A549 (cell line): ENCODE results near the gene LUZP1.

Experiments
- CHD2 ChIP-seq: fragments of 150-350 bp; IDR thresholded peaks from 2 replicates; pipeline ENCODE4 v1.6.1; 2014; ENCODE audit warnings: low read length; ENCODE audit not compliant: partially characterized antibody
- CTCF ChIP-seq: fragments of >200 bp; sonication (Bioruptor Twin); formaldehyde crosslinking; IDR thresholded peaks from 3 replicates; pipeline ENCODE4 v1.5.1; 2016
- EP300 ChIP-seq, 2 experiments: fragments of >200 bp; sonication (Bioruptor Twin); formaldehyde crosslinking; IDR thresholded peaks; 2 replicates in 1 of 2; 3 replicates in 1 of 2; pipeline ENCODE4 v1.6.1; 2016 to 2017
- HOXA7 ChIP-seq: fragments of 250-450 bp; sonication (Bioruptor Pico); IDR thresholded peaks from 2 replicates; pipeline ENCODE4 v1.5.0; 2020; ENCODE audit warnings: mild to moderate bottlenecking, moderate library complexity
- MYC ChIP-seq: IDR thresholded peaks from 2 replicates; pipeline ENCODE4 v1.6.1; 2012; ENCODE audit warnings: mild to moderate bottlenecking, inconsistent platforms, low read length, improper control_type of control experiment, borderline replicate concordance
- POLR2A ChIP-seq: IDR thresholded peaks from 2 replicates; pipeline ENCODE4 v1.6.1; 2012; ENCODE audit warnings: mild to moderate bottlenecking, low read length
- RAD21 ChIP-seq, 2 experiments: fragments of >200 bp in 1 of 2; sonication (Bioruptor Twin) in 1 of 2; formaldehyde crosslinking in 1 of 2; IDR thresholded peaks in 1 of 2; conservative IDR thresholded peaks in 1 of 2; 2 replicates in 1 of 2; 3 replicates in 1 of 2; pipeline ENCODE4 v1.6.1; 2012 to 2018; ENCODE audit warnings: inconsistent platforms in 1 of 2
- REST ChIP-seq: fragments of 200-600 bp; sonication (generic); IDR thresholded peaks from 2 replicates; pipeline ENCODE4 v1.6.1; 2016; ENCODE audit warnings: antibody characterized with exemption, mild to moderate bottlenecking, moderate library complexity
- RFX5 ChIP-seq: fragments of 450-650 bp; IDR thresholded peaks from 2 replicates; pipeline ENCODE4 v1.7.1; 2014; ENCODE audit warnings: antibody characterized with exemption, mild to moderate bottlenecking, moderate library complexity
- SMC3 ChIP-seq: fragments of >200 bp; sonication (Bioruptor Twin); formaldehyde crosslinking; IDR thresholded peaks from 3 replicates; pipeline ENCODE4 v1.6.1; 2018; ENCODE audit warnings: inconsistent platforms
- USF2 ChIP-seq: fragments of 450-650 bp; IDR thresholded peaks from 2 replicates; pipeline ENCODE4 v1.6.1; 2014; ENCODE audit warnings: antibody characterized with exemption

- TF ChIP-seq EP300 (IDR thresholded peaks at IDR 0.05) (no peak), RFX5 (no peak), CTCF (no peak), RAD21 (conservative IDR thresholded peaks at IDR 0.05 in 1 of 2, IDR thresholded peaks at IDR 0.05 in 1 of 2) (no peak), POLR2A (no peak), SMC3 (no peak), REST (no peak), USF2 (no peak), MYC (no peak), HOXA7 (CRISPR knock-in tag) (no peak), CHD2 (no peak)
Observed at GRCh38 chr1:23114424-23115079, 54.1 kb downstream of the LUZP1 start.
